CD4-positive, alpha-beta T cell treated with Interleukin-4 for 4 hours (primary cell): ENCODE data around the gene POU5F1.

Source experiments
- DNase-seq: peaks from one replicate; pipeline ENCODE4 v3.0.0-alpha.2; 2020

Gene POU5F1

DNA sequence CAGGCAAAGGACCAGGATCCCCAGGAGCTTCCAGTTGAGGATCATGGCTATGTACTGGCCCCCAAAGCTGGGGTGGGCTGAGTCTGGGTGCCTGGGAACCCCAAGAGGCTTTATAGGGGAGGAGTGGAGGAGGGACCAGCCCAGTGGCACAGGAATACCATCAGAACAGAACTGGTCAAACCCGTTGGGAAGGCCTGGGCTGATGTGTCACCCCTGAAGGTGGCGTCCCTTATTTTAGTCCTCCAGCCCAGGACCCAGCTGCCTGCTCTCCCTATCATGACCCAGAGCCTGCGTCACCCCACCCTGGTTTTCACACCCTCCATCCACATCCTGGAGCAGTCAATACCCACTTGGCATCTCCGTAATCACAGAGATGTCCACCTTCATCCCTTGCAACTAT lies 31.5 kb downstream of the POU5F1 start, which contains the start of gene PSORS1C2:
TSS of gene PSORS1C2 (minus strand) at position 85 of the 400 bp plus-strand sequence. CDS start at position 45, 40 bp downstream.
- DNase-seq, result no peak

DNA sequence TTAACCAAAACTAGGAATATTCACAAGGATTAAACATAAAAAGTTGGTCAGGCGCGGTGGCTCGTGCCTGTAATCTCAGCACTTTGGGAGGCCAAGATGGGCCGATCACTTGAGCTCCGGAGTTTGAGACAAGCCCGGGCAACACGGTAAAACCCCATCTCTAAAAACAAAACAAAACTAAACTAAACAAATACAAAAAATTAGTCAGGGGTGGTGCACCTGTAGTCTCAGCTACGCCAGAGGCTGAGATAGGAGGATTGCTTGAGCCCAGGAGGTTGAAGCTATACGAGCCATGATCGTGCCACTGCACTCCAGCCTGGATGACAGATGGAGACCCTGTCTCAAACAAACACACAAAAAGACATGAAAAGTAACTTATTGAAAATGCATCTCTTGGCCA lies 34.8 kb downstream of the POU5F1 start:
- DNase-seq, result no peak

DNA sequence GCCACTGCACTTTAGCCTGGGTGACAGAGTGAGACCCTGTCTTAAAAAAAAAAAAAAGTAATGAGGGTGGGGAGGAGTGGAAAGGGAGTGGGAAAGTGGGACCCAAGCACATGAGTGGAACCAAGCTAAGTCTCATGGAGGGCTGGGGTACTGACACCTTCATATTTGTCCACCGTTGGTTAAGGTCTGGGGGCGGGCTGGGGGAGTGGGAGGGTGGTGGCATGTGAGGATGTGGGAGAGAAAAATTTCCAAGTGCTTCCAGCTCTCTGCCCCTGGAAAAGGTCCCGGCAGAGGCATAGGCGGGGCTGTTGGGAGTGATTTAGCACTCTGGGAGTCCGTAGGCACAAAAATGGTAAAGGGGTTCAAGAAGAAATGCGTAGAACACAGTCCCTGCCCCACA lies 37.7 kb downstream of the POU5F1 start:
- no peak for DNase-seq

- no peak for DNase-seq
Measured at GRCh38 chr6:31131595-31131994, 38.9 kb downstream of the POU5F1 start.

GRCh38 chr6:31130751-31131150 lies 39.7 kb downstream of the POU5F1 start:
- DNase-seq, result no peak

GRCh38 chr6:31129130-31129529 lies 41.4 kb downstream of the POU5F1 start:
- no peak for DNase-seq

GRCh38 chr6:31128093-31128676 lies 42.3 kb downstream of the POU5F1 start:
- peak; percentile 74 for DNase-seq

GRCh38 chr6:31126396-31127175 lies 43.9 kb downstream of the POU5F1 start:
- DNase-seq, result no peak

DNA sequence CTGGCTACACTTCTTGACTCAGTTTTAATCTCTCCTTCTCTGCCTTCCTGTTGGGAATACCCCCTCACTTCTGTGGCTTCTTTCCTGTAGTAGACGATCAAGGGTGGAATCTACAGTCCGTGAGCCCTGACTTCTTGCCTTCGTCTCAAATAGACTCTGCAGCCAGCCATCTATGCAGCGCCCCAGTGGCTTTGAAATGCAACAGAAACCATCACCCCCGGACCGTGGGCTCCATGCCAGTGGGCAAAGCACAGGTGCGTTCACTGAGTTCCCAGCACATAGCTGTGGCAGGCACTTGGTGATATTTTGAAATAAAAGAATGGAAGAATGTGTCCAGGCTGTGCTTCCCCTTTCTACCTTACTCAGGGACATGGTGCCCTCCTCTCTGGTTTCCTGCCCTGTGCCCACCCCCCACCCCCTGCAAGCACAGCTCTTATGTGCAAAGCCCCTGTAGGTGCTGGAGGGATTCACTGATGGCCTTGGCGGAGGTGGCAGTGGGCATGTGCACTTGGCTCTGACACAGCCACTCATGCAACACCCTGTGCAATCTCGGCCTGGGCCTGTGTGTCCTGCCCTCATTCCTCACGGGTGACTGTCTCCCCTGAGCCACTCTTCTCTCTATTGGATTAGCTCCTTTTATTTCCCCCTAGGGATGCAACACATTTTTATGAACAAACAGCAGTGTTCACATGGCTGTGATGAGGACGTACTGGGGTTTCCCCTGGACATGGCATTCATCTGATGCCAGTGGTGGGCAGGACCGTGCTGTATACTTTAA lies 44.7 kb downstream of the POU5F1 start:
- DNase-seq, result no peak

- DNase-seq, result no peak
Measured at GRCh38 chr6:31125162-31125561, 45.3 kb downstream of the POU5F1 start.

- DNase-seq, result no peak
Measured at GRCh38 chr6:31122791-31123706, 47.4 kb downstream of the POU5F1 start.

GRCh38 chr6:31121131-31121790 lies 49.2 kb downstream of the POU5F1 start:
- DNase-seq, result no peak

GRCh38 chr6:31120151-31120915 lies 50.1 kb downstream of the POU5F1 start, which contains the start of gene CDSN:
CDSN (minus strand) TSS chr6:31120446; CDS start chr6:31120419, 27 bp downstream.
- no peak for DNase-seq

DNA sequence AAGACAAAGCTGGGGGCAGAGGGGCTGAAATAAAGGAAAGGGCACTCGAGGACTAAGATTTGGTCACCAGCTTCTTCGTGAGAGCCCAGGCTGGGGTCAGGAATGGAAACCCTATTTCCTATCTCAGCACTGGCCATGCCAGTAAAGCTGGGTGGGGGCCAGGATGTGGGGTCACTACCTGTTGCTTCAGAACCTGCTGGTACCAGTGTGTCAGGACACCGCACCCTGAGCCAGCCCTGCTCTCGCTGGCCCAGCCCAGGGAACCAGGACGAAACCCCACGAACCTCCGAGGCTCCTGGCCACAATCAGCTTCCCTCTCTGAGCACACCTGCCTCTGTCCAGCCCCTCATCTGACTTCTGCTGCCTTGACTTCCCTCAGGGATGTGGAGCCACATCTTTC lies 52.3 kb downstream of the POU5F1 start:
- no peak for DNase-seq

- no peak for DNase-seq
Measured at GRCh38 chr6:31116661-31117385, 53.7 kb downstream of the POU5F1 start.

DNA sequence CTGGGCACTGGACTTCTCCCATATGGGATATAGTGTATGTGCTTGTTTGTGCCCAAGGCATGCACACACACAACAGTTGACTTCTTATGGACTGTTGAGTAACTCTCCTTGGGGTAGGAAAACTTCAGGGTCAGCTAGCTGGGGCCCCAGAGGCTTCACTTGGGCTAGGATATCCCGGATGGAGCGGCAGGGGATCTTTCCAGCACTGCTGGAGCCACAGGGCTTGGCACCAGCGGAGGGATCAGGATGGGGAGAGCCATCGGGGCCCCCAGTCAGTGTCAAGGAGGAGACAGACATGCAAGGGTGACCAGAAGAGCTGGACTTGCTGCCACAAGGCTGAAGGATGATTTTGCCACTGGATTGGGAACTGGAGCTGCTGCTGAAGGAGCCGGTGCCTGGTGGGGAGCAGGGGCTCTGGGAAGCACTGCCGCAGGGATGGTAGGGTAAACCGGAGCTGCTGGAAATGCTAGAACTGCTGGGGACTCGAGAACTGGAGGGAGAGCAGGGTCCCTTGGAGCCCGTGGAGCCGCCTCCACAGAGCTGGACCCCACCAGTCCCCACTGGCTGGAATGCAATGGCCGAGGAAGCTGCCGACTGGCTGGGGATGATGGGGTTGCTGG lies 54.4 kb downstream of the POU5F1 start:
- no peak for DNase-seq

DNA sequence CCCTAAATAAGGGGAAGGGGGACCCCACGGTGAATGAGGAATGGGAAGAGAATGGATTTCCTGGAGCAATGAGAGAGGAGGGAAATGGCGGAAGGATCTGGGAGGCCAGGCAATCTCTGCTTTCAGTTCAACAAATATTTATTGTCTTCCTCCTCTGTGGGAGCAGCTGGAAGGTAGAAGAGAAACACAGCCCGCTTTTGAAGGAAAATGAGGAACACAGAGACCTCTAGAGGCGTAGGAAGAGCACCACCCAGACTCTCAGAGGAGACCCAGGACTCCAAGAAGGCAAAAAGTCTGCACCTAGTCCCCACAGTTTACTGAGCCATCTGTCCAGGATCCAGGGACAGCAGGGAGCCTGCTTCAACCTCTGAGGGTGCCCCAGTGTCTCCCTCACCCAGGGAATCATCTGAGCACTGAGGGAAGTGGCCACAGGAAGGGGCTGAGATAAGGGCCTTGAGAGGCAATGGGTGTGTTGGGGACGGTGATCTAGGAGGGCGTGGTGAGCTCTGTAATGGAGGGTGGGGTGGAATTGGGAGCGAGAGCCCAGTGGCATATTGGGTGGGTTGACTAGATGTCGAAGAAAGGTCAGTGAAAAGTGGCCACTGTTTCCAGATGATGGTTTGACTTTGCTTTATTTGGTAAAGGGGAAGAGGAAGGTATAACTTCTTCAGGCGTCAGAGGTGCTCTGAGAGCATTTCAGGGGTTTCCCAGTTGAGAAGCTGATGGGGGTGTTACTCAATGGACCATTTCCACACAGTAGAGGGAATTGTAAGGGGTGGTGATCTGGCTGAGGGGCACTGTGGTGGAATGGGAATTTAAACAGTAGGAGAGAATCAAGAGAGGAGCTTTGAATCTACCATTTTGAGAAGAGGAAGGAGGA lies 55.3 kb downstream of the POU5F1 start:
- DNase-seq, result no peak

- DNase-seq, result no peak
Measured at GRCh38 chr6:31114541-31114878, 56.0 kb downstream of the POU5F1 start, which contains the start of gene PSORS1C1. PSORS1C1 (plus strand) TSS chr6:31114800; CDS start chr6:31129633, 14,833 bp downstream.
